ENCODE results near the gene C10orf71.

GRCh38 chr10:49297818-49298670 lies 926 bp upstream of the C10orf71 start:
- no peak for TF ChIP-seq CTCF (IDR thresholded peaks at IDR 0.05 in 2 of 3, conservative IDR thresholded peaks at IDR 0.05 in 1 of 3; ENCODE audit: borderline replicate concordance in 1 of 3, insufficient read depth in 1 of 3, low read depth in 2 of 3, low read length in 2 of 3)
- no peak for TF ChIP-seq SIN3A (IDR thresholded peaks at IDR 0.05; ENCODE audit: low read depth)
- TF ChIP-seq POLR2A (IDR thresholded peaks at IDR 0.05; ENCODE audit: borderline replicate concordance, extremely low read depth, insufficient read depth, insufficient read length), result no peak
- TF ChIP-seq EZH2 (IDR thresholded peaks at IDR 0.05), result no peak
- no peak for TF ChIP-seq EGR1 (IDR thresholded peaks at IDR 0.05; ENCODE audit: low read depth)
- no peak for TF ChIP-seq POLR2AphosphoS5 (IDR thresholded peaks at IDR 0.05; ENCODE audit: low read depth, low read length)
- TF ChIP-seq EZH2phosphoT487 (IDR thresholded peaks at IDR 0.05; ENCODE audit: borderline replicate concordance), result no peak
- TF ChIP-seq ZBTB33 (IDR thresholded peaks at IDR 0.05; ENCODE audit: extremely low read depth, insufficient replicate concordance, low read length), result no peak

Data from HCT116 (cell line).